LHCN-M2 (cell line): ENCODE measurements around the gene MAPK8. TPM values are rescaled to one million over a fixed set of nuclear protein-coding genes. Genes with fewer than 3 reads are reported as not detected.
"Not testable (repeated sequence)": the region's sequence is repeated elsewhere in the genome, so short reads cannot be mapped to it uniquely, and the experiment has no call there.

Experiments used
- DNase-seq: peaks from one replicate; pipeline ENCODE4 v3.0.0-alpha.2; 2012; ENCODE audit warnings: low read depth
- total RNA-seq: library from RNA; depleted of rRNA; stranded (reverse); fragments of >200 nt; gene quantifications from 2 replicates; pipeline ENCODE4 v1.2.3, GENCODE V29; 2014

MAPK8 gene
- total RNA-seq, 1 experiment from 2014 or later, result 46.0 TPM

GRCh38 chr10:48335788-48336187 lies 29.3 kb downstream of the MAPK8 start:
- DNase-seq, result no peak

GRCh38 chr10:48336978-48337599 lies 30.6 kb downstream of the MAPK8 start:
- DNase-seq, result no peak

- no peak for DNase-seq
Measured at GRCh38 chr10:48340734-48341133, 34.3 kb downstream of the MAPK8 start.

GRCh38 chr10:48343106-48343505 lies 36.6 kb downstream of the MAPK8 start:
- no peak for DNase-seq

GRCh38 chr10:48343921-48344598 lies 37.6 kb downstream of the MAPK8 start:
- DNase-seq, result no peak

GRCh38 chr10:48346248-48346647 lies 39.8 kb downstream of the MAPK8 start:
- DNase-seq, result not testable (repeated sequence)

- DNase-seq, result not testable (repeated sequence)
Measured at GRCh38 chr10:48347539-48347938, 41.1 kb downstream of the MAPK8 start.

GRCh38 chr10:48347943-48348342 lies 41.5 kb downstream of the MAPK8 start:
- DNase-seq, result not testable (repeated sequence)

- DNase-seq, result no peak
Measured at GRCh38 chr10:48353246-48353645, 46.8 kb downstream of the MAPK8 start.

- no peak for DNase-seq
Measured at GRCh38 chr10:48357631-48358030, 51.2 kb downstream of the MAPK8 start.

- DNase-seq, result no peak
Measured at GRCh38 chr10:48358162-48358561, 51.7 kb downstream of the MAPK8 start.

- DNase-seq, result no peak
Measured at GRCh38 chr10:48358838-48359237, 52.4 kb downstream of the MAPK8 start.

- DNase-seq, result peak; percentile 39
Measured at GRCh38 chr10:48361176-48361575, 54.7 kb downstream of the MAPK8 start.

- DNase-seq, result peak; percentile 68
Measured at GRCh38 chr10:48363617-48364355, 57.3 kb downstream of the MAPK8 start.

- peak; percentile 47 for DNase-seq
Measured at GRCh38 chr10:48364659-48365405, 58.4 kb downstream of the MAPK8 start.

- DNase-seq, result no peak
Measured at GRCh38 chr10:48365668-48366067, 59.2 kb downstream of the MAPK8 start.

GRCh38 chr10:48366261-48366660 lies 59.8 kb downstream of the MAPK8 start:
- DNase-seq, result no peak

- DNase-seq, result no peak
Measured at GRCh38 chr10:48369501-48369900, 63.0 kb downstream of the MAPK8 start.

- DNase-seq, result no peak
Measured at GRCh38 chr10:48377751-48378530, 71.5 kb downstream of the MAPK8 start.

- DNase-seq, result no peak
Measured at GRCh38 chr10:48378675-48379074, 72.2 kb downstream of the MAPK8 start.

- no peak for DNase-seq
Measured at GRCh38 chr10:48381971-48382370, 75.5 kb downstream of the MAPK8 start.
